ENCODE data around the gene POLK. TPM values are rescaled to one million over a fixed set of nuclear protein-coding genes. Genes with fewer than 3 reads are reported as not detected.

The POLK gene
- total RNA-seq, 1 donor from 2014 or later, result 22.4 TPM

DNA sequence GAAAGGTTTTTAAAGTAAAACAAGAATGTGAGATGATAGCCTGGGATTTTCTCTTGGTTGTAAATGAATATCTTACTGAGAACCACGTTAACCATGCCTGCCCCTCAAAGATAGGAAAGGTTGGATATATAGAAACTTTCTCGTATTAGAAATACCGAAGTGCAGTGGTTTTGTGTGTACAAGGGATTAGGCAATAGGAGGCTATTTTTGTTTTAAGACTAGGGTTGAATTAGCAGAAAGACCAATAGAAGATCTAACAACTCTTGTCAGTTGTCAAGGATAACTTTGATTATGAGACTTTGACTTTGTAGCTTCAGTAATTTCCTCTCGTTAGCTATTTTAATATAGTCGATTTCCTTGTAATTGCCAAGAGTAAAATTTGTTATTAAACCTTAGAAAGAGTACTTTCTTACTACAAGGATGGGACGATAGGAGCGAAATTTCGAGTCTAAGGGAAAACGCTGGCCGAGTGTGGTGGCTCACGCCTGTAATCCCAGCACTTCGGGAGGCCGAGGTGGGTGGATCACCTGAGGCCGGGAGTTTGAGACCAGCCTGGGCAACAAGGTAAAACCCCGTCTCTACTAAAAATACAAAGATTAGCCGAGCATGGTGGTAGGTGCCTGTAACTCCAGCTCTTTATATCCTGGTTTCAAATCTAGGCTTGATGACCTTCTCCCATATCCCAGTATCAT is 838 bp downstream of the POLK start:
- FAIRE-seq (no peak), DNase-seq (ENCODE audit: low read depth) (no peak)
- Histone ChIP-seq H3K36me3 (ENCODE audit: control insufficient read depth, insufficient read depth, low read length) (no peaks in the 10 kb centered on the region), H3K4me3 (ENCODE audit: low read depth, low read length) (peak overlapping the region; percentile 75), H3K27me3 (ENCODE audit: control insufficient read depth, insufficient read depth, low read length) (no peaks in the 10 kb centered on the region)
- TF ChIP-seq, protein P1, sequence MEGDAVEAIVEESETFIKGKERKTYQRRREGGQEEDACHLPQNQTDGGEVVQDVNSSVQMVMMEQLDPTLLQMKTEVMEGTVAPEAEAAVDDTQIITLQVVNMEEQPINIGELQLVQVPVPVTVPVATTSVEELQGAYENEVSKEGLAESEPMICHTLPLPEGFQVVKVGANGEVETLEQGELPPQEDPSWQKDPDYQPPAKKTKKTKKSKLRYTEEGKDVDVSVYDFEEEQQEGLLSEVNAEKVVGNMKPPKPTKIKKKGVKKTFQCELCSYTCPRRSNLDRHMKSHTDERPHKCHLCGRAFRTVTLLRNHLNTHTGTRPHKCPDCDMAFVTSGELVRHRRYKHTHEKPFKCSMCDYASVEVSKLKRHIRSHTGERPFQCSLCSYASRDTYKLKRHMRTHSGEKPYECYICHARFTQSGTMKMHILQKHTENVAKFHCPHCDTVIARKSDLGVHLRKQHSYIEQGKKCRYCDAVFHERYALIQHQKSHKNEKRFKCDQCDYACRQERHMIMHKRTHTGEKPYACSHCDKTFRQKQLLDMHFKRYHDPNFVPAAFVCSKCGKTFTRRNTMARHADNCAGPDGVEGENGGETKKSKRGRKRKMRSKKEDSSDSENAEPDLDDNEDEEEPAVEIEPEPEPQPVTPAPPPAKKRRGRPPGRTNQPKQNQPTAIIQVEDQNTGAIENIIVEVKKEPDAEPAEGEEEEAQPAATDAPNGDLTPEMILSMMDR (IDR thresholded peaks at IDR 0.05; ENCODE audit: insufficient read depth, low read length, severe bottlenecking), result no peak

DNA sequence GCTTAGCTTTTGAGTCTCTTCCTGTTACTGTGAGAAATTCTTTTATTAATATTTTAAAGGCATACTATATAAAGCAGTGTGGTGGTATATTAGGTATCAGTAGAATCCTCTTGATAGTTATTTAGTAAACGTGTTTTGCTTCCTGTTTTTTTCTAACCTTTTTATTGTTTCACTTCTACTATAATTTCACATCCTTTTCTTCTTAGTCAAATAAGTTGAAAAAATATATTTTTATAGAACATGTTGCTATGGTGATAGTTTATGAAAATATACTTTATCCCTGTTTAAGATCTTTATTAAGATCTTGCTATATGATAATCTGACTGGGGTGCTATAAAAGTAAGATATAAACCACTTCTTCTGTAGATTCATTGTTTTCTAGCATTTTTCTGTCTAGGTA is 2.1 kb downstream of the POLK start:
- no peak for FAIRE-seq

DNA sequence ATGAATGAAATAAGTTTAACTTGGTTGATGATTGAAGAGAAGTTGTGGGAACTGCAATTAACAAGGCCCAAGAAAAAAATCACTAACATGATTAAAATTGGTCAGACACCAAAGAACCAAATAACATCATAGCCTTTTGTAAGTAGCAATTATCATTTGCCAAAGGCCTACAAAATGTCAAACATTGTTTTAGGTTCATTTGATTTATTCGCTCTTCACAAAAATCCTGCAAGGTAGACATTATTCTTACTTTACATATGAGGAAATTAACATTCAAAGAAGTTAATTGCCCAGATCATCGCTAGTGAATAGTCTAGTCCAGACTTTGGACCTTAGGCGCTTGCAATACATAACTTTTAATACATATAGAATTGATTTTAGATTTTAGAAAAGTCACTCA is 2.6 kb downstream of the POLK start:
- no peaks in the 10 kb centered on the region for H3K36me3 ChIP-seq (ENCODE audit: control insufficient read depth, insufficient read depth, low read length)
- no peak overlapping the region for H3K4me3 ChIP-seq (ENCODE audit: low read depth, low read length)
- TF ChIP-seq, protein P1 (IDR thresholded peaks at IDR 0.05; ENCODE audit: insufficient read depth, low read length, severe bottlenecking), result no peak
- no peaks in the 10 kb centered on the region for H3K27me3 ChIP-seq (ENCODE audit: control insufficient read depth, insufficient read depth, low read length)
- FAIRE-seq (no peak), DNase-seq (ENCODE audit: low read depth) (no peak)

More for the DNA sequence above, 2.1 kb downstream of the POLK start:
- H3K4me3 ChIP-seq (ENCODE audit: low read depth, low read length), result no peak overlapping the region
- DNase-seq (ENCODE audit: low read depth), result no peak
- no peaks in the 10 kb centered on the region for H3K27me3 ChIP-seq (ENCODE audit: control insufficient read depth, insufficient read depth, low read length)
- no peaks in the 10 kb centered on the region for H3K36me3 ChIP-seq (ENCODE audit: control insufficient read depth, insufficient read depth, low read length)
- TF ChIP-seq, protein P1 (IDR thresholded peaks at IDR 0.05; ENCODE audit: insufficient read depth, low read length, severe bottlenecking), result no peak

DNA sequence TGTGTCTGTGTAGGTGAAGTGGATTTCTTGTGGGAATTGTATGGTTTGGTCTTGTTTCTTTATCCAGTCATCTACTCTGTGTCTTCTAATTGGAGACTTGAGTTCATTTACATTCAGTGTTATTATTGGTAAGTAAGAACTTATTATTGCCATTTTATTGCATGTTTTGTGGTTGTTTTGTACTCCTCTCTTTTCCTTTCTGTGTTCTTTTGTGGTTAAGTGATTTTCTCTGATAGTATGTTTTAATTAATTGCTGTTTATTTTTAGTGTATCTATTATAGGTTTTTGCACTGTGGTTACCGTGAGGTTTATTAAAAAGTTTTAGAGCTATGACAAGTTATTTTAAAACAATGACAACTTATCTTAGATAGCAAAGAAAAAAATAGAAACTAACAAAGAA is 8.1 kb downstream of the POLK start:
- no peak overlapping the region for H3K4me3 ChIP-seq (ENCODE audit: low read depth, low read length)
- no peaks in the 10 kb centered on the region for H3K27me3 ChIP-seq (ENCODE audit: control insufficient read depth, insufficient read depth, low read length)
- no peaks in the 10 kb centered on the region for H3K36me3 ChIP-seq (ENCODE audit: control insufficient read depth, insufficient read depth, low read length)
- FAIRE-seq (no peak), DNase-seq (ENCODE audit: low read depth) (no peak)
- TF ChIP-seq, protein P1 (IDR thresholded peaks at IDR 0.05; ENCODE audit: insufficient read depth, low read length, severe bottlenecking), result no peak

DNA sequence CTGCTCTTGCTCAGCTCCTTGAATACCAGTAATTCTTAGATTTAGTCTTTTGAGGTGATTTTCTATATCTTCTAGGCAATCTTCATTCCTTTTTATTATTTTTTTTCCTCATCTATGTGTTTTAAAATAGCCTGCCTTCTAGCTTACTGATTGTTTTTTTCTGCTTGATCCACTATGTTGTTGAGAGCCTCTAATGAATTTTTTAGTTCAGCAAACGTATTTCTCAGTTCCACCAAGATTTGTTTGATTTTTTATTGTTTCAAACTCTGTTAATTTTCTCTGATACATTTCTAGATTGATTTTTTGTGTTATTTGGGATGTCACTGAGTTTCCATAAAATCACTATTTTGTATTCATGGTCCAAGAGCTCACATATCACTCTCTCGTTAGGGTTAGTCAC is 9.5 kb downstream of the POLK start:
- FAIRE-seq (no peak), DNase-seq (ENCODE audit: low read depth) (no peak)
- no peaks in the 10 kb centered on the region for H3K27me3 ChIP-seq (ENCODE audit: control insufficient read depth, insufficient read depth, low read length)
- TF ChIP-seq, protein P1 (IDR thresholded peaks at IDR 0.05; ENCODE audit: insufficient read depth, low read length, severe bottlenecking), result no peak
- no peaks in the 10 kb centered on the region for H3K36me3 ChIP-seq (ENCODE audit: control insufficient read depth, insufficient read depth, low read length)
- H3K4me3 ChIP-seq (ENCODE audit: low read depth, low read length), result no peak overlapping the region

DNA sequence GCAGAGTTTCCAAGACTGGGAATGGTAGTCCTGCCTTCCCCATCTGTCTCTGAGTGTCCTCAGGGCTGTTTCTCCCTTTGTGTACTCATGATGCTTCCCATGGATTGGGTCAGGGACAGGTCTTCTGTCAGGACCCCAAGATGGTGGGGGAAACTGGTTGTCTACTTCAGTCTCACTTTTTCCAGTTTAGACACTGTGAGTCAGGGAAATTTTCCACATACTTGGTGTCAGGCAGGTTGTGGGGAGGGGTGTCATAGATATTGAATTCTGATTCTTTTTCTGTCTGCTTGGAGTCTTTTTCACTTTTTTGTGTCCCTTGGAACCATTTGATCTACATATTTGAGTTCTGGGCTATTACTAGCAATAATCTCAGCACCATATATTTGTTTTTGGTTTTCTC is 10.3 kb downstream of the POLK start:
- Histone ChIP-seq H3K36me3 (ENCODE audit: control insufficient read depth, insufficient read depth, low read length) (no peaks in the 10 kb centered on the region), H3K27me3 (ENCODE audit: control insufficient read depth, insufficient read depth, low read length) (no peaks in the 10 kb centered on the region), H3K4me3 (ENCODE audit: low read depth, low read length) (no peak overlapping the region)
- TF ChIP-seq, protein P1 (IDR thresholded peaks at IDR 0.05; ENCODE audit: insufficient read depth, low read length, severe bottlenecking), result no peak
- DNase-seq (ENCODE audit: low read depth) (no peak), FAIRE-seq (no peak)
